LoVo (cell line): ENCODE measurements around the gene HMGB3.
"Not testable (repeated sequence)": the region's sequence is repeated elsewhere in the genome, so short reads cannot be mapped to it uniquely, and the experiment has no call there.

ENCODE experiments used
- DNase-seq: peaks from one replicate; pipeline ENCODE4 v3.0.0-alpha.2; 2016; ENCODE audit warnings: low spot score

HMGB3 gene

GRCh38 chrX:150982788-150983520 is at the start of gene HMGB3:
Gene HMGB3 (plus strand): TSS chrX:150983335. CDS start chrX:150985600, 2,265 bp downstream.
- DNase-seq: peak; percentile 81

DNA sequence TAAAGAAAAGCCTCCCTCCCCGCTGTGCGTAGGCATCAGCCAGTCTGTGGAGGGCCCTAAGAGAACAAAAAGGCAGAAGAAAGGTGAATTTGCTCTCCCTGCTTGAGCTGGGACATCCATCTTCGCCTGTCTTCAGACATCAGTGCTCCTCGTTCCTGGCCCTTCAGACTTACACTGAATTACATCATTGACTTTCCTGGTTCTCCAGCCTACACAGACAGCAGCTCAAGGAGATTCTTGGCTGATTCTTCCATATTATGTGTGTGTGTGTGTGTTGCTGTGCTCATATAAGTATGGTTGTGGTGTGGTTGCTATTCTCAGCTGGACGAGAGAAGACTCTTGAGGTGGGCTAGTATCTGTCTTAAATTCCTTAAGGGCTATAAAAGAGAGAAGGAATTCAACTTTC is 49.2 kb upstream of the HMGB3 start:
- peak; percentile 4 for DNase-seq

DNA sequence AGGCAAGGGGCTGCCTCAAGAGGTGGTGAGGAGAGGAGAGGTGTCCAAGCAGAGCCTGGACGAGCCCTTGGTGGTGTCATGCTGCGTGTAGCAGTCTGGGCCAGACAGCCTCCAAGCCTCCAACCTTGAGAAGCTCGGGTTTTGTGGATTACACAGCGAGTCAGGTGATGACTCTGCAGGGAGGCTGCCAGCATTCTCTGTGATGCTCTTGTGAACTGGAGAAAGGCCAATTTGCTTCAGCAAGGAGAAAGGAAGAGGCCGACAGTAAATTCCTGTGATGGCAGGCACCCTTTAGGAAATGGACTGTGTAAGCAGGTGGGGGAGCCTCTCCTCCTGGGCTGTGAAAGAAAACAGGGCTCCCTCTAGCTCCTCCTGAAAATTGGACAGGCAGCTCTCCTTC is 48.7 kb upstream of the HMGB3 start:
- DNase-seq: peak; percentile 18

DNA sequence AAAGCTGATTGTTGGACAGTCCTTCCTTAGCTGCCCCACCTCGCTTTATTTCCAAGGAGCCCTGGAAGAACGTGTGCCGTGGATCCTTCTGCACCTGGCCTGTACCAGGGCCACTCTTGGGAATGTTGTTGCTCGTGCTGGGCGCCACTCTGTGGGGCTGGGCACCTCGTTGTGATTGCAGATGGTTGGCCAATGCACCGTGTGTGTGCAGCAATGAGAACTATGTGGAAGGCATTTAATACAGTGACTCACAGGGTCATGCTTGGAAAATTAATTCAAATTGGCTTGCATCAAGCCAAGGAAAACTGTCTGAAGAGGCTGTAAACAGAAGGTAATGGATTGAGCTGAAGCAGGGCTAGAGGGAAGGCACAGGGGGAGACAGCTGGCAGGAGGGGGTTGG is 47.7 kb upstream of the HMGB3 start:
- peak; percentile 7 for DNase-seq

- DNase-seq: no peak
Measured at GRCh38 chrX:150936556-150936955, 46.6 kb upstream of the HMGB3 start.

DNA sequence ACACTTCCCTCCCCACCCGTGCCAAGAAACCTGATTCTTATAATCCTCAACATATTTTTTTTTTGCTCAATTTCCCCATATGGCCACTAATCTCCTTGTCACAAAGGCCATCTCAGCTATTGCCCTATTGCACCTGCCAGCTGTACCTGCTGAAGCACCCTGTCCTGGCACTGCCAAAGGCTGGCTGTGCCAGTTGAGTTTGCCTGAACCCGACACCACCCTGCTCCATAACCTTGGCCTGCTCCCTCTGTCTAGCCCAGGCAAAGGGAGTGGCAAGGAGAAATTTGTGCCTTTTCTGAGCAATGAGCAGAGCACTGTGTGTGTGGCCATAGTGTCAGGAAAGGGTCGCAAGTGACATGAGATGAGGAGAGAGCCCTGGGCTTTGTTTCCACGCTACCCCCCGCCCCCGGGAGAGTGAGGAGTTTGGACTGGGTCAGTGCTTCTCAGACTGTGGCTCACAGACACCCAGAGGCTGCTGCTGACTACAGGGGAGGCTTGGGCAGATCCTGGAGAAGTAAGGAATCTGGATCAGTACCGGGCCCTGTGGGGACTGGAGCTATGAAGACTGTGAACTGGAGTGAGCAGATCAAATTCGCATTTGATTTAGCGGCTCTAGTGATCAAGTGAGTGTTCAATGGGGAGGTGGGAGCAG is 42.2 kb upstream of the HMGB3 start:
- no peak for DNase-seq

- DNase-seq: no peak
Measured at GRCh38 chrX:150941580-150941979, 41.6 kb upstream of the HMGB3 start.

GRCh38 chrX:150942942-150943594 is 40.1 kb upstream of the HMGB3 start:
- no peak for DNase-seq

DNA sequence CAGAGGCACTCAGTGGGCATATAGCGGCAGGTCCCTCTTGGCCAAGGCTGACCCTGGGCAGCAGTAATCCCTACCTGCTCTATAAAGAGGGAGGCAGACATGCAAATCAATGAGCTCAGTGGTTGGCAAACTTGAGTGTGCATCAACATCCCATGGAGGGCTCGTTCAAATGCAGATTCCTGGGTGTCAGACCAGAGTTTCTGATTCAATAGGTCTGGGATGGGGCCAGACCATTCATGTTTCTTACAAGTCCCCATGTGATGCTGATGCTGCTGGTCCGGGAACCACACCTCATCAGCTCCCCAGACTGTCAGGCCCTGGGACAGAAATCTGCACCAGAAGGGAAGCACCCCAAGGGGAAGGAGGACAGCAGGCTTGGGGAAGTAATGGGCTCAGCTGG is 38.9 kb upstream of the HMGB3 start:
- no peak for DNase-seq

DNA sequence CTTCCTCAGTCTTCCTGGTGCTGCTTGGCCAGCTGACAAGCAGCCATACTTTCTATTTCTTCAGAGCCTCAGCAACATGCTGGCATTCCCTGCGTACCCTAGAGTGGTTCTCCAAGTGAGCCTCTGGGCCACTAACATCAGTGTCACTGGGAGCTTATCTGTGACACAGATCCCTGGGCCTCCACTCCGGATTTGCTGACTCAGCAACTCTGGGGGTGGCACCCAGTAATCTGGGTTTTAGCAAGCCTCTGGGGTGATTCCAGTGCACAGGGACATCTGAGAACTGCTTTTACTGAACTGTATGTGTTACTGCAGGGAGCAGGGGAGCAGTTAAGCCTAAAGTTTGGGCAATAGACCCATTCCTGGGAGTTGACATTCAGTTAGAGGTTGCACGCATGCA is 28.2 kb upstream of the HMGB3 start:
- no peak for DNase-seq

DNA sequence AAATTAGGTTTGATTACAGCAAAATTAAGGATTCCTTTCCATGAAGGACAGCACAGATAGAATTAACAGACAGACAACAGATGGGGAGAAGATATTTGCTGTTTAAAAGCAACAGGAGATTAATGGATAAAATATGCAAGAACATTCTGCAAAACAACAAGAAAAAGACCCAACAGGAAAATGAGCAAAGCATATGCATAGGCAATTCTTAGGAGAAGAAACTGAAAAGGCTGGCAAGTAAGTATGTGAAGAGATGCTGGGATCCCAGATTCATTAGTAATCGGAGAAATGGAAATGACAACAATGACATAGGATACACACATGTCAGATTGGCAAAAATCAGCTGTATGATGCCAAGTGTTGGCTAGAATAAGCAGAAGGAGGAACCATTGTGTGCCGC is 27.5 kb upstream of the HMGB3 start:
- DNase-seq: no peak

GRCh38 chrX:150958177-150958576 is 25.0 kb upstream of the HMGB3 start:
- DNase-seq: no peak

- DNase-seq: no peak
Measured at GRCh38 chrX:150959557-150959956, 23.6 kb upstream of the HMGB3 start.

GRCh38 chrX:150961631-150962030 is 21.5 kb upstream of the HMGB3 start:
- no peak for DNase-seq

DNA sequence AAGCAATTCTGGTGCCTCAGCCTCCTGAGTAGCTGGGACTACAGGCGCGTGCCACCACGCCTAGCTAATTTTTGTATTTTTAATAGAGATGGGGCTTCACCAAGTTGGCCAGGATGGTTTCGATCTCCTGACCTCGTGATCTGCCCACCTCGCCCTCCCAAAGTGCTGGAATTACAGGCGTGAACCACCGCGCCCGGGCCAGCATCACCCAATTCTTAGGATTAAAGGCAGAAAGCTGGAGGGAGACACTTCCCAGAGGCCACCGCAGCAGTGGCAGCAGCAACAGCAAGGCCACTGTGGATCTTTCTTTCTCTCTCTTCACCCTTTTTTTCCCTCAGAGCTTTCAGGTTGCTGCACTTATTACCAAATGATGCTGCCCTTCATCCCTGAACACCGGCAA is 18.7 kb upstream of the HMGB3 start:
- not testable (repeated sequence) for DNase-seq

- DNase-seq: no peak
Measured at GRCh38 chrX:150966235-150966634, 16.9 kb upstream of the HMGB3 start.

- no peak for DNase-seq
Measured at GRCh38 chrX:150966742-150967141, 16.4 kb upstream of the HMGB3 start.

- no peak for DNase-seq
Measured at GRCh38 chrX:150967786-150968185, 15.3 kb upstream of the HMGB3 start.

GRCh38 chrX:150968862-150969720 is 14.0 kb upstream of the HMGB3 start:
- DNase-seq: no peak

- DNase-seq: no peak
Measured at GRCh38 chrX:150972450-150972849, 10.7 kb upstream of the HMGB3 start.

DNA sequence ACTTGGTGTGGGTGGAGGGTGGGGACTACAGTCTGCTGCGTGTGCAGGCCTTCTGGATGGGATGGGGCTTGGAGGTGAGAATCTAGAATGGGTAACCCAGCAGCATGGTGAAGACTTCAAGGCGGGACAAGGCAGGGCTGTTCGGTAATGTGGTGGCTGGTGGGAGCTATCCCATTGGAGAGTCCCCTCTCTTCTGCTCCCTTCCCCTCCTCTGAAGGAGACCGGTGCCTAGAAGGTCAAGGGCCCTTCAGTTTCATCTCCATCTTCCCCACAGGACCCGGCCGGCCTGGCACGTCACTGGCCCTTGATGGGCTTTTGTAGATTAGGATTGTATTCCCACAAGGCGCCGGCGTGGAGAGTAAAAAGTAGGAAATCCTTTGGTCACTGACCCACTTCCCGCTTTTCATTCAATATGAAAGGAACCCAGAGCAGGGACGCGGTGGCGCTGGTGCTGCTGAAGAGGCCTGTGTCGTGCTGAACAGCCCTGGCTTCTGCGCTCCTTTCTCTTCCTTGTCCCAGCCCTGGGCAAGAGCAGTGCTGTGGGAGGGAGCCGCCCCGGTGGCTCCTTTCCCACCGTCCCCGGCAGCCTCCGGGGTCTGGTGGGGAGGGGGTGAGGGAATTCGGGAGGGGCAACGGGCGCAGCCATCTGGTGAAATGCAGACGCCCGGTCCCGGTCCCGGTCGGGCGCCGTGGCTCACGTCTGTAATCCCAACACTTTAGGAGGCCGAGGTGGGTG is 7.3 kb upstream of the HMGB3 start:
- no peak for DNase-seq
